Measurements from ENCODE around the gene MAPK1. TPM values are rescaled to one million over a fixed set of nuclear protein-coding genes. Genes with fewer than 3 reads are reported as not detected.
"Not testable (repeated sequence)": the region's sequence is repeated elsewhere in the genome, so short reads cannot be mapped to it uniquely, and the experiment has no call there.

The MAPK1 gene
- total RNA-seq, 4 donors from 2014 or later = 51.3 to 77.8 (median 66.0) TPM

DNA sequence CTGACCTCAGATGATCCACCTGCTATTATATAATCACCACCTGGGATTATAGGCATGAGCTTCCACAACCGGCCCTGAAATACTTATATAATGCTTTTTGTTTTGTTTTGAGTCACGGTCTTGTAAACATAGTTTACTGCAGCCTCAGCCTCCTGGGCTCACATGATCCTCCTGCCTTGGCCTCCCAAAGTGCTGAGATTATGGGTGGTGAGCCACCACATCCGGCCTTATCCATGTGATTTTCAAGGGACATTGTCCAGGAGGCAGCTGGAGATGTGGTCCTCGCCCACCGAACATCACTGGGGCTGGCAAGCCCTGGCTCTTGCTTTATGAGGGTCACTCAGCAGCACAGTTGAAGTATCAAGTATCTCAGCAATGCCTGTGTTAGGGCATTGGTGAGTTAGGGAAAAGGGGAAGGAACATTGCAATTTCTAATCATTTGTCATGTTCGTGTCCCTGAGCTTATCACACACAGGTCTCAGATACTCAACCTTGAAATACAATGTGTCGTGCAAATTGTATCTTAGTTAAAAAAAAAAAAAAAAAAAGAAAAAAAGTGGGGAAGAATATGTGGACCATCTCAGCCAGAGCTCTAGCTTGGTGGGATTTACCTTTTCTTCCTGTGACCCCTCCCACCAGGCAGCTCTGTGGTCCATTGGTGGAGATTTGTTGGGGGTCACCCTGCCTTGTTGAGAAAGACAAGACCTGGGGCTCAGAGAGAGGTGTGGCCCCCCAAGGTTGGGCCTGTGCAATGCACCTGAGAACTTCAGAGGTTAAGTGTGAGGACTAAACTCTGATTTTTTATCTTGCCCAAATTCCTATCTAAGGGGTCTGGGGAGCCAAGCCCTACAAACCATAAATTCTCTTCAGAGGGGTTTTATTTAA is 40.4 kb upstream of the MAPK1 start:
- DNase-seq (ENCODE audit: low spot score in 2 of 2) = no peak
- 94% methylated on average over 7 of the region's 7 CpGs for WGBS
- Histone ChIP-seq H3K9me3 (no peaks in the 10 kb centered on the region), H3K4me1 (no peaks in the 10 kb centered on the region), H3K36me3 (no peaks in the 10 kb centered on the region), H3K27me3 (no peaks in the 10 kb centered on the region), H3K4me3 (no peak overlapping the region), H3K27ac (no peak overlapping the region)
- TF ChIP-seq, protein P1, sequence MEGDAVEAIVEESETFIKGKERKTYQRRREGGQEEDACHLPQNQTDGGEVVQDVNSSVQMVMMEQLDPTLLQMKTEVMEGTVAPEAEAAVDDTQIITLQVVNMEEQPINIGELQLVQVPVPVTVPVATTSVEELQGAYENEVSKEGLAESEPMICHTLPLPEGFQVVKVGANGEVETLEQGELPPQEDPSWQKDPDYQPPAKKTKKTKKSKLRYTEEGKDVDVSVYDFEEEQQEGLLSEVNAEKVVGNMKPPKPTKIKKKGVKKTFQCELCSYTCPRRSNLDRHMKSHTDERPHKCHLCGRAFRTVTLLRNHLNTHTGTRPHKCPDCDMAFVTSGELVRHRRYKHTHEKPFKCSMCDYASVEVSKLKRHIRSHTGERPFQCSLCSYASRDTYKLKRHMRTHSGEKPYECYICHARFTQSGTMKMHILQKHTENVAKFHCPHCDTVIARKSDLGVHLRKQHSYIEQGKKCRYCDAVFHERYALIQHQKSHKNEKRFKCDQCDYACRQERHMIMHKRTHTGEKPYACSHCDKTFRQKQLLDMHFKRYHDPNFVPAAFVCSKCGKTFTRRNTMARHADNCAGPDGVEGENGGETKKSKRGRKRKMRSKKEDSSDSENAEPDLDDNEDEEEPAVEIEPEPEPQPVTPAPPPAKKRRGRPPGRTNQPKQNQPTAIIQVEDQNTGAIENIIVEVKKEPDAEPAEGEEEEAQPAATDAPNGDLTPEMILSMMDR (IDR thresholded peaks at IDR 0.05) = no peak
- TF ChIP-seq POLR2A (IDR thresholded peaks at IDR 0.05) = no peak
- TF ChIP-seq POLR2AphosphoS5 (IDR thresholded peaks at IDR 0.05) = no peak
- no peak for TF ChIP-seq EP300 (IDR thresholded peaks at IDR 0.05)

DNA sequence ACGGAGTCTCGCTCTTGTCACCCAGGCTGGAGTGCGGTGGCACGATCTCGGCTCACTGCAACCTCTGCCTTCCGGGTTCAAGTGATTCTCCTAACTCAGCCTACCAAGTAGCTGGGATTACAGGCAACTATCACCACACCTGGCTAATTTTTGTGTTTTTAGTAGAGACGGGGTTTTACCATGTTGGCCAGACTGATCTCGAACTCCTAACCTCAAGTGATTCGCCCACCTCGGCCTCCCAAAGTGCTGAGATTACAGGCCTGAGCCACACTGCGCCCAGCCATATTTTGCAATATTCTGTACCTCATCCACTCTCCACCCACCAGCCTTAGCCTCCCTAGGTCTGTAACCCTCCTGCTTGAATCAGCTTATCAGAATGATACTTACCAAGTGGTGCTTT is 37.8 kb upstream of the MAPK1 start:
- H3K4me3 ChIP-seq; DNase-seq (ENCODE audit: low spot score in 2 of 2); H3K27ac ChIP-seq; H3K36me3 ChIP-seq; H3K9me3 ChIP-seq; H3K4me1 ChIP-seq; H3K27me3 ChIP-seq: not testable (repeated sequence)
- 98% methylated on average over 11 of the region's 11 CpGs for WGBS

DNA sequence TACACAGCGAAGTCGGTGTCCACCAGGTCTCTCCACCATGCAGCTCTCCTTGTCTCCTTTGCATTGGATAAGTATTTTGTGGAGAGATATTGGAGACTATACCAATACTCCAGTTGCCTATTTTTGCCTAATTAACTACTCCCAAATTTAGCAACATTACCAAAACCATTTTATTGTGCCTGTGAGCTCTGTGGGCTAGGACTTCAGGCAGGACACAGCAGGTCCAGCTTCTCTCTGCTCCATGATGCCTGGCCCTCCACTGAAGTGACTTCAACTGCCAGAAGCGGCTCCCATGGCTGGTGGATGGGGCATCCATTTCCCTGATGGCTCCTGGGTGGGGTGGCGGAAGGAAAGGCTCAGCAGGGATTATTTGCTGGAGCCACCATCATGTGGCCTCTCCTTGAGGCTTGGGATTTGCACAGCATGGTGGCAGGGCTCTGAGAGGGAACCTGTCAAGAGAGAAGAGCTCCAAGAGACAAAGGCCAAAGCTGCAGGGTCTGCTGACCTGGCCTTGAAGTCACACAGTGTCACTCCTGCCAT is 36.9 kb upstream of the MAPK1 start:
- WGBS = 96% methylated on average over 4 of the region's 4 CpGs
- DNase-seq (ENCODE audit: low spot score in 2 of 2) = no peak
- H3K4me3 ChIP-seq = no peak overlapping the region
- H3K27me3 ChIP-seq = no peaks in the 10 kb centered on the region
- H3K27ac ChIP-seq = no peak overlapping the region
- no peaks in the 10 kb centered on the region for H3K36me3 ChIP-seq
- H3K9me3 ChIP-seq = no peaks in the 10 kb centered on the region
- H3K4me1 ChIP-seq = no peaks in the 10 kb centered on the region
- TF ChIP-seq POLR2AphosphoS5 (IDR thresholded peaks at IDR 0.05) (no peak), EP300 (IDR thresholded peaks at IDR 0.05) (no peak), POLR2A (IDR thresholded peaks at IDR 0.05) (no peak)
- TF ChIP-seq, protein P1 (IDR thresholded peaks at IDR 0.05) = no peak

DNA sequence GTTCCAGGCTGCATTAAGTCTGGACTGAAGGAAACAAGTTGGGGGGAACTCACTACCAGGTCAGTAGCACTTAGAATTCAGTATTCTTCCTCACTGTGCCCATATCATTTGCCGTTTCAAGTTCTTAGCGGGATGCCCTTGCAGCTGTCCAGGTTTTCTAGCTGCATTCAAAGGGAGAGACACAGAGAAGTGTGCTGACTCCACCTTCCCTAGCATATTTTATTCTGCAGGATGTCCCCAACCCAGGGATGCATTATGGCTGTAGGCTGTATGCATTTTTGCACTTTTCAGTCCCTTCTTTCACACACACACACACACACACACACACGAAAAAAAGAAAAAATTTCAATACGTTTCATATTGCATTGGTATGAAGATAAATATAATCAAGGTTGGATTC is 35.8 kb upstream of the MAPK1 start:
- Histone ChIP-seq H3K4me3 (no peak overlapping the region), H3K27ac (no peak overlapping the region), H3K36me3 (no peaks in the 10 kb centered on the region), H3K4me1 (no peaks in the 10 kb centered on the region), H3K27me3 (no peaks in the 10 kb centered on the region), H3K9me3 (no peaks in the 10 kb centered on the region)
- 95% methylated on average over 4 of the region's 4 CpGs for WGBS
- no peak for DNase-seq (ENCODE audit: low spot score in 2 of 2)
- TF ChIP-seq POLR2A (IDR thresholded peaks at IDR 0.05) = no peak

DNA sequence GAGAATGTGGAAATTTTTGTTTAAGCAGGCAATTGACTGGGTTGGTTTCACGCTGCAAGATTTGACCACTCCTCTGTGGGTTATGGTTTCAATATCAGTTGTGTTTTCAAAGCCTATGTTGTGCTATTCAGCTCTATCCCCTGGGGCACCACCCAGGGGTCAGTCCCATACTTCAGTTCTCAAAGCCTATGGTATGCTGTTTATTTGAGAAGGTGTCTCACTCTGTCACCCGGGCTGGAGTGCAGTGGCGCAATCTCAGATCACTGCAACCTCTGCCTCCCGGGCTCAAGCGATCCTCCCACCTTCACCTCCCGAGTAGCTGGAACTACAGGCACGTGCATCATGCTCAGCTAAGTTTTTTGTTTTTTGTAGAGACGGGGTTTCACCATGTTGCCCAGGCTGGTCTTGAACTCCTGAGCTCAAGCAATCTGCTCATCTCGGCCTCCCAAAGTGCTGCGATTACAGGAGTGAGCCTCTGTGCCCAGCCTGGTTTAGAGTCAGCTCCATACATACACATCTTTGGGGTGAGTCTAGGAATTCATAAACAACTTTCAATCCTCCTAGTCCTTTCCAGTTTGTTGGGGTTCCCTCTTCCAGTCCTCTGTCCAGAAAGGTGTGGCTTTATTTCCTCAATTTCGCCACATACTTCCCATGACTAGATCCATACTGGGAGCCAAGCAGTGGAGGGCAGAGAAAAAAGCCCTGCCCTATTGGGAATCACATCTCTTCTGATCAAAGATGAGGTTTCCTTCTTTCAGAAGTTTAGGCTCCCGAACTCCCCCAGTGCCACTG is 35.0 kb upstream of the MAPK1 start:
- Histone ChIP-seq H3K4me3 (no peak overlapping the region), H3K27me3 (no peaks in the 10 kb centered on the region), H3K4me1 (no peaks in the 10 kb centered on the region), H3K9me3 (no peaks in the 10 kb centered on the region), H3K36me3 (no peaks in the 10 kb centered on the region), H3K27ac (no peak overlapping the region)
- TF ChIP-seq EP300 (IDR thresholded peaks at IDR 0.05) (no peak), POLR2A (IDR thresholded peaks at IDR 0.05) (no peak), POLR2AphosphoS5 (IDR thresholded peaks at IDR 0.05) (no peak)
- TF ChIP-seq, protein P1 (IDR thresholded peaks at IDR 0.05) = no peak
- 87% methylated on average over 12 of the region's 12 CpGs for WGBS
- DNase-seq (ENCODE audit: low spot score in 2 of 2) = no peak

DNA sequence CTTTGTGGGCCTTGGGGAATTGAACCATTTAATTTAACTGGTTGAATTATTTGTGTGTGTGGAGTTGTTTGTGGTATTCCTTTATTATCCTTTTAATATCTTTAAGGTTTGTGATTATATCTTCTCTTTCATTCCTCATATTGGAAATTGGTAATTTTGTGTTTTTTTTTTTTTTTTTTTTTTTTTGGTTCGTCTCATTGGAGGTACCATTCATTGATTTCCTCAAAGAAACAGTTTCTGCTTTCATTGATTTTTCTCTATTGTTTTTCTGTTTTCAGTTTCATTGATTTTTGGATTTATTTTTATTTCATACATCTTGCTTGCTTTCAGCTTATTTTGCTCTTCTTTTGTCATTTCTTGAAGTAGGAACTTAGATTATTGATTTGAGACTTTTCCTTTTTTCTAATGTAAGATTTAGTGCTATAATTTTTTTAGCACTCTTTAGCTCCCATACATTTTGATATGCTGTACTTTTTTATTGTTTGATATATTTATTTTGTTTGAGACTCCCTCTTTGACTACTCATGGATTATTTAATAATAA is 31.0 kb upstream of the MAPK1 start:
- no peak overlapping the region for H3K27ac ChIP-seq
- DNase-seq (ENCODE audit: low spot score in 2 of 2) = no peak
- no peaks in the 10 kb centered on the region for H3K36me3 ChIP-seq
- WGBS = 89% methylated on average over 1 of the region's 1 CpG
- H3K4me3 ChIP-seq = no peak overlapping the region
- H3K4me1 ChIP-seq = no peaks in the 10 kb centered on the region
- TF ChIP-seq, protein P1 (IDR thresholded peaks at IDR 0.05) = no peak
- TF ChIP-seq POLR2AphosphoS5 (IDR thresholded peaks at IDR 0.05) (no peak), POLR2A (IDR thresholded peaks at IDR 0.05) (no peak), EP300 (IDR thresholded peaks at IDR 0.05) (no peak)
- no peaks in the 10 kb centered on the region for H3K9me3 ChIP-seq
- no peaks in the 10 kb centered on the region for H3K27me3 ChIP-seq

All from suprapubic skin (tissue), 4 donors.